RCC 7860 (cell line): ENCODE measurements around the gene OGFOD3.
"Not testable (repeated sequence)": the region's sequence is repeated elsewhere in the genome, so short reads cannot be mapped to it uniquely, and the experiment has no call there.

ENCODE experiments used
- DNase-seq: peaks from one replicate; pipeline ENCODE4 v3.0.0-alpha.2; 2015; ENCODE audit warnings: low spot score
- FAIRE-seq: peaks from 2 replicates; lab custom pipeline; 2012; peaks lifted over from hg19 to GRCh38; lab: Jason Lieb, UNC

OGFOD3 gene

DNA sequence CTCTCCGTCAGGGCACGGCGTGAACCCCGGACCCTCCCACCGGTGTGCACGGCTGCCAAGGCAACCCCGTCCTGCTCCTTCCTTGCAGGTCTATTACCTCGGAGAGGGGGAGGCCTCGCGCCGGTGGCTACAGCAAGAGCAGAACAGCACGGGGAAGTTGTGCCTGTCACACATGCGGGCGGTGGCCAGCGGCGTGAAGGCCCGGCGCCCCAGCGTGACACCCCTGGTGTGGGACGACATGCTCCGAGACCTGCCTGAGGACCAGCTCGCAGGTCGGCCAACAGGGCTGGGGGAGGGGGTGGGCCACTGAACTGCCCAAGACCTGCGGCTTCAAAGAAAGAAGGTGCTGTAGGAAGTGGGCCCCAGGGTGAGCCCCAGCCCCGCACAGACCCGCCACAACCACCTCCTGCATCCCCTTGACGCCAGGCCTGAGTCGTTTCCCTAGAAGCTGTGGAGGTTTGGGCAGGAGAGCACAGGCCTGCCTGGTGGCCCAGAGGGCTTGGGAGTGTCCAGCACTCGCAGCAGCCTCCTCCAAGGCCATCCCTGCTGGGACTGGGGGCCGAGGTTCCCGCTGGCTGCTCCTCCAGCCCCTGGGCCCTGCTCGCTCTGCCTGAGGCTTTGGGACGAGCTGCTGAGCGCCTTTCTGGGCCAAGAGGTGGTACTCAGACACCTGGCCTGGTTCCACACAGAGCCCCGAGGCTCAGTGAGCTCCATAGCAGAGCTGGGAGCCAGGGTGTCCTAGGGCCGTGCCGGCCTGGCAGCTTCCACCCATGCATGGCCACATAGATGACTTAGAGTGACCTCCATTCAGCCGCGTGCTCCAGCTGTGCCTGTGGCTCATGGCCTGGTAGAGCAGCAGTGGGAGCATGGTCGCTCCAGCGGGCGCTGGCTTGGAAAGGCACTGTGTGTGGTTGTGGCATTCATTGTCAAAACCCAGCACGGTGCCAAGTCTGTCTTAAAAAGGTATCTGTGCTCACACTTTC is 17.5 kb upstream of the OGFOD3 start:
- FAIRE-seq, result no peak

DNA sequence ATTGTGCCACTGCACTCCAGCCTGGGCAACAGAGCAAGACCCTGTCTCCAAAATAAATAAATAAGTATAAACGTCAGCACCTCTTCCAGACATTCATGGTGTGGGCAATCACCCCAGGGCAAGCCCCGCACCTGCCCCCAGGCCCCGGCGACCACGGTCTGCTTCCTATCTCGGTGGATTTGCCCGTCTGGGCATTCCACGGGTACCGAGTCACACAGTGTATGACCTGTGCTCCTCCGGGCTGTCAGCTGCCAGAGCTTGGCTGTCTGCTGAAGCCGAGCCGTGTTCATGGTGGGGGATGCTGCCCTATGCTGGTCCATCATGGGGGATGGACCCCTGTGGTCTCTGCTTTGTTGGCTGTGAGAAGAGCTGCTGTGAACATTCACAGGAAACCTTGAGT is 16.7 kb upstream of the OGFOD3 start:
- peak; percentile 66 for DNase-seq
- no peak for FAIRE-seq

More for the DNA sequence above, 17.5 kb upstream of the OGFOD3 start:
- peak; percentile 39 for DNase-seq

DNA sequence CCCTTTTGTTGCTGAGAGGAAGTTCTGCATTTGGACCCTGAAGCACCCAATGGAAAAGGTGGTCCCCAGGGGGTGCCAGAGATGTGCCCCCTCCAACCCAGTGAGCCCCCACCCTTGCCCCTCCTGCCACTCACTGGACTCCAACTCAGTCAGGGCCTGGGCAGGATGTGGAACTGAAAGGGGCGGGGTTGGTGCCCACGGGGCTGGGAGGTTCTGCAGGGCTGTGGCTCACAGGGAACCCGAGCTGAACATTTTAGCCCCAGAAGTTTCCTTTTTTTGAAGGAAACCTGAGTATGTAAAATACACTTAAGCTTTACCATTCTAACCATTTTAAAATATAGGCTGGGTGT is 15.8 kb upstream of the OGFOD3 start:
- DNase-seq, result no peak
- no peak for FAIRE-seq

DNA sequence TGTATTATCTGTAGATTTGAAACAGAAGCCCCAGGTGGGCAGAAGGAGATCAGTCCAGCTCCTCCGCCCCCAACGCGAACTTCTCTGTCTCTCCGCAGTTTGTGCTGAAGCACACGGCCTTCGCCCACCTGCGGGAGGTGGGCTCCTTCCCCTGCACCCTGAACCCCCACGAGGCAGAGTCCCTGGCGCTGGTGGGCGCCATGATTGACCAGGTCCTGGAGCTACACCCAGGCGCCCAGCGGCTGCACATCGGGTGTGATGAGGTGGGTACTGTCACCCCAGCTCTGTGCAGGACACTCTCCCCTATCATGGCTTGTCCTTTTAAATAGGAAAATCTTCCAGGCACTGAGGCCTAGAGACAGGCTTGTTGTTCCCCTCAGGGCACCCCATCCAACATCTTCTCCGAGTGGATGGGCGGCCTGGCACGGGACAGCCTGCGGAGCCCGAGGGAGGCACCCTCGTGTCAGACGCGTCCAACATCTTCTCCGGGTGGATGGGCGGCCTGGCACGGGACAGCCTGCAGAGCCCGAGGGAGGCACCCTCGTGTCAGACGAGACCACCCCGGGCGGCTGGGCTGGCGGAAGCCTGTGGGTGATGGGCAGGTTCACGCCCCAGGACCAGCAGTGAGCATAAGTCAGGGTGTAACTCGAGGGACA is 15.3 kb upstream of the OGFOD3 start:
- FAIRE-seq (no peak), DNase-seq (no peak)

DNA sequence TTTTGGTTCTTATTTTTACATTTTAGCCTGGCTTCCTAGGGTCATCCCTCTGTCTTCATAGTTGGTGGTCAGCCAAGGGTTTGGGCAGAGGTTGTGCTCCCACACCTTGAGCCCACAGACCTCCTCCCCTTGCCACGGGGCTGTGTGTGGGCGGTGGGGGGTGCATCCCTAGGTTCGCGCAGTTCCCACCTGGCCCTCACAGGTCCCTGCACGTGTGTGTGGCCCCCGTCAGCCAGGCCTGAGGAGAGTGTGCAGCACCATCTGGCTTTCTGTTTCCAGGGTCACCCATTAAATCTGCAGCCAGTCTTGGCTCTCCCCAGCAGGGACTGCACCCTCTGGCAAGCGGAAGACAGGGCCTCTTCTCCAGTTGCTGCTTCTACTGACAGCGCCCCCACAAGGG is 13.6 kb upstream of the OGFOD3 start:
- DNase-seq (no peak), FAIRE-seq (no peak)

DNA sequence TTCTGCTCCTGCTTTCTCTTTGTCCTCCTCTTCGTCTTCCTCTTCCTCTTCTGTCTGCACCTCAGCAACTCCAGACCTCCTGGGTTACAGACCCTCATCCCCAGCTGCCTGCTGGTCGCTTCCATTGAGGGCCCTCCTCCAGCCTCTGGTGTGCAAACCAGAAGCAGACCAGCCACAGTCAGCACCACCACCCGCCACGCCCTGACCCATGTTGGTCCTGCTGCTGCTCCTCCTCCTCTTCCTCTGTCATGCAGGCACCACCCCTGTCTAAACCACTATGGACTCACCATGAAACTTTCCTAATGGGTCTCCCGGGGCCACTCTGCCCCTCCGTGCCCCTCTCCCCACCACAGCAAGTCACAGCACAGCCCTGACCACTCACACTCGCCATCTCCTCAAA is 11.4 kb upstream of the OGFOD3 start:
- no peak for DNase-seq
- no peak for FAIRE-seq

DNA sequence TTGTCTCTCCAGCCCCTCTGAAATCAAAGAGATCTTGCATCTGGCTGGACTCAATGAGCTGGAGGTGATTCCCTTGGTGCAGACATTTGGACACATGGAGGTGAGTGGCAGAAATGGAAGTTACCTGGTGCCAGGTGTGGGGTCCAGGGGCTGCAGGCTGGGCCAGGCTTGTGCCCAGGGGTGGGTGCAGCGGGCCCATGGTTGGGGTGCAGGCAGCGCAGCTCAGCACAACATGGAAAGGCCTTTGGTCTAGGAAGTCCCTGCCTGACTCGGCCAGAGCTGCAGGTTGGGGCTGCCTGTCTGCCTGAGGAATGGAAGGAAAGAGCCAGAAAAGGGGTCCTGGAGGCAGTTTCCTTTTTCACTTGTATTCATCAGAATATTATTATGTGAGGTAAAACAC is 10.2 kb upstream of the OGFOD3 start:
- FAIRE-seq, result no peak
- DNase-seq, result no peak

DNA sequence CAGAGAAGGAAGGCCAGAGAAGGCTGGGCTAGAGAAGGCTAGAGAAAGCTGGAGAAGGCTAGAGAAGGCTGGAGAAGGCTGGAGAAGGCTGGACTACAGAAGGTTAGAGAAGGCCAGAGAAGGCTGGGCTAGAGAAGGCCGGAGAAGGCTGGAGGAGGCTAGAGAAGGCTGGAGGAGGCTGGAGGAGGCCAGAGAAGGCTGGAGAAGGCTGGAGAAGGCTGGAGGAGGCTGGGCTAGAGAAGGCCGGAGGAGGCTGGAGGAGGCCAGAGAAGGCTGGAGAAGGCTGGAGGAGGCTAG is 6.4 kb upstream of the OGFOD3 start:
- no peak for DNase-seq
- FAIRE-seq, result no peak

DNA sequence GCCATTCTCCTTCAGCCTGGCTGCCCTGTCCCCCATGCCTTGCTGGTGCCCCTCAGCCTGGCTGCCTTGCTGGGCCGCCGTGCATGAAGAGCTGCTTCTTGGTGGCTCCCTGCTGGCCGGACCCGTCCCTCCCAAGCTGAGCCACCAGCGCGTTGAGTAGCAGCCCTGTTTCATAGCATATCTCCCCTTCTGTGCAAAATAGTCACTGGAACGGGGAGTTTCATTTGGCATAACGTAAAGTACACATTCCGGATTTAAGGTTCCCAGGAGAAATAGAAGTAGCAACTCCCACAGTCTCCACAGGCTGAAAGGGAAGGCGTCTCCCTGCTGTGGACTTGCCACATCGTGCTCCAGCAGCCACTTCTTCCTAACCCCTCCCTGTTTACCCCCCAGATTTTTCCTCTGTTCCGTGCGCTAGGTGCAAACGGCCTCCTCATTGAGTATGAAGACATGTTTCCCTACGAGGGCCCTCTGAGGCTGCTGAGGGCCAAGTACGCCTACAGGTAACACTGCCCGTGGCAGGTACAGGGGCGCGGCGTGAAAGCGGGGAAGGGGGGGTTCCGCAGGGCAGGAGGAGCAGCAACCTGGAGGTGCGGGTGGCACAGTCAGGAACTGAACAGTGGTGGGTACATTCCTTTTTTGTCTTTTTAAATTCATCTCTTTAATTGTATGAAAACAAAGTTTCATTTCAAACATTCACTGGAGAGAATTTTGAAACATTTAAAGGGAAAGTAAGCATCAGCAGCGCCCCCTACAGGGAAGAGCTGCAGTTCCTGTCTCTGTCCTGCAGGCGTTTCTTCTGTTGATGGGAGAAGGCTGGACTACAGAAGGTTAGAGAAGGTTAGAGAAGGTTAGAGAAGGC is 5.8 kb upstream of the OGFOD3 start:
- FAIRE-seq, result no peak

DNA sequence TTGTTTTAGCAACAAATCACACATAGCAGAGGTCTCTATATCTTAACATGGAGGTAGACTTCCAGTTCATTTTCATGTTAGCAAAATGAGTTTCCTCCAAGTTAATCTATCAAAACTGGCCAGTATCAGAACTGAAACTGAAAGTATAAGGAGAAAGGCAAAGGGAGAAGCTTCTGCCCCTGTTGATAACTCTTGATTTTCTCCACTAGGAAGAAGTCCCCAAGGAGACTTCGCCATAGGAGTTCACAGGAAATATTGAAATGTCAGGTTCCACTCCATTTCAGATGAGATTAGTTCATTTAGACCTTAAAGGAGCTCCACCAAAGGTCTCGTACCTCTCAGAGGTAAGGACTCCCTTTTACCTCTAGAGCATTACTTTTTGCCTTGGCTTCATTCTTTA is 1.2 kb upstream of the OGFOD3 start:
- DNase-seq (no peak), FAIRE-seq (no peak)

More for the DNA sequence above, 5.8 kb upstream of the OGFOD3 start:
- no peak for DNase-seq

DNA sequence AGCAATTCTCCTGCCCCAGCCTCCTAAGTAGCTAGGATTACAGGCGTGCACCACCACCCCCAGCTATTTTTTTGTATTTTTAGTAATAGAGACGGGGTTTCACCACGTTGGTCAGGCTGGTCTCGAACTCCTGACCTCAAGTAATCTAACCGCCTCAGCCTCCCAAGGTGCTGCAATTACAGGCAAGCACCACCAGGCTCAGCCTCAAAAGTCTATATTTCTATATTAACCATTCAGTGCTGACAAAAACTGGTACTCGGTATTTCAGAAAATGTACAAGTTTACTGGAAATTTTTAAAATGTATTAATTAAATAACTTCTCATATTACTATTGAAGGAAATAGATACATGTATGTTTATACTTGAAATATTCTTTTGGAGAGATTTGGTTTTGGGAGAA is 1.6 kb downstream of the OGFOD3 start:
- no peak for FAIRE-seq
- DNase-seq, result no peak

DNA sequence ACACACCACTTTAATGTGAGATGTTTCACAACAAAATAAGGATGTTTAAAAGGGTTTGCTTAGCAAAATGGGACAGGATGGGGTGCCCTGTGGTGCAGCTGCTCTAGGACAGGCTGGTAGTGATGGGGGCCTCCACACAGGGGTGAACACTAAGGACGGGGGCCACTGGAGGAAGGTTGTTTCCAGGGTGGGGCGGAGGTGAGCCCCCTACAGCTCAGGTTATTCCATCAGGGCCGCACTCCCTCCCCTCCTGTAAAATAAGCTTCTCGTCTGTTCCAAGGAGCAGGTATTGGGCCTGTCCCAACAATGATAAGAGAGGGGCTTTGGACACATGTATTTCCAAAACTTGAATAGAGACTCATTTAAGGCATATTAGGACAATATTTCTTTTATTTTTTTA is 2.1 kb downstream of the OGFOD3 start:
- no peak for DNase-seq

DNA sequence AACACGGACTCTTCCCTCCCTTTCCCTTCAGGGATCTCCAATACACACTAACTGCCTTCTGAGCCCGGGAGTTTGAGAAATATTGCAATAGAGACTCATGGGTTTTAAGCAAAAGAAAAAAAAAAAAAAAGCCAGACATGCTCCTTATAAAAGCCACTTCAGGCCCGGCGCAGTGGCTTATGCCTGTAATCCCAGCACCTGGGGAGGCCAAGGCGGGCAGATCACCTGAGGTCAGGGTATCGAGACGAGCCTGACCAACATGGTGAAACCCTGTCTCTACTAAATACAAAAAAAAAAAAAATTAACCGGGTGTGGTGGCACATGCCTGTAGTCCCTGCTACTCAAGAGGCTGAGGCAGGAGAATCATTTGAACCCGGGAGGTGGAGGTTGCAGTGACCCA is 2.6 kb downstream of the OGFOD3 start:
- FAIRE-seq, result no peak

More for the DNA sequence above, 2.1 kb downstream of the OGFOD3 start:
- no peak for FAIRE-seq

DNA sequence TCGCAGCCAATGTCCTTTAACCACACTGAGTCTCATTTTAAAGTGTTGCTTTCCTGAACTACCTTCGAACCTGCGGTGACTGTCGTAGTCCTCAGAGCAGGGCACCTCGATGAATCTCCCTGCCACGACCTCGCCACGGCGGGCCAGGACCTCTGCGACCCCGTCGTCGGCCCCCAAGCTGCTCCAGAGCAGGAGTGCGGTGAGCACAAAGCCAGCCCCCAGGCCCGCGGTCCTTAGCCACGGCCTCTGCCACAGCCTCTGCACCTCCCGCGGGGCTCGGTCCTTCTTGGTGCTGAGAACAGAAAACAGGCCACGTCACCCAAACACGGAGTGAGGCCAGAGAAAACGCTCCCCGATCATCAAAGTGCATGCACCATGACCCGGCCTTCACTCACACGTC is 3.0 kb downstream of the OGFOD3 start:
- no peak for FAIRE-seq
- no peak for DNase-seq

More for the DNA sequence above, 2.6 kb downstream of the OGFOD3 start:
- DNase-seq, result no peak

DNA sequence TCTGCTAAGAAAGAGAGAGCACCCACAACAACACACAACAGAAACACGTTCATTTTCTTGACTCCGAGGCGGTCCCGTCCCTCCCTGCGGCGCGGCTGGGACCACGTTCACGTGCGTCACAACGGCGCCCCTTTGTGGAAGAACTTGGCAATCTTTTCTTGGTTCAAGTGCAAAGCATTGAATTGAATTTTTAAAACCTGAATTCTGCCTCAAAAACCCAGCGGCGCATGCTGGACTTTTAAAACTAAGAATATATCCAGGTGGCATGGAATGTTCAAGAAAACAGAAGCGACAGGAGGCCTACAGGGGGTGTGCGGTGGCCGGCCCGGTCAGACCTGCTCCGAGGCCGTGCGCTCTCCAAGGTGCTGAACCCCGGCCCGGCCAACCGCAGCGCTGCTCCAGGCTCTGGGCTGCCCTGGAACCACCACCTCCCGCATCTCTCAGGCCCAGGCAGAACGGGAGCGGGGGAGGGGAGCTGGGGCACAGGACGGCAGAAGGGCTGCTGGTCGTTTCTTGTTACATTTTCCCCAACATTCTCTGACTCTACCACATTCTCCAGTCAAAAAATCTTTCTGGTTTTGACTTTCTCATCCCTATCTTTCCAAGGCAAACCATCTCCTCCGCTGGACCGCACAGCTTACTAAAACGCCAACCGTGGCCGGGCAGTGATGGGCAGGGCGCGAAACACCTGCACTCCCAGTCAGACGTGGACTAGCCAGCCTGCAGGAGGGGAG is 3.7 kb downstream of the OGFOD3 start:
- DNase-seq (no peak), FAIRE-seq (no peak)

DNA sequence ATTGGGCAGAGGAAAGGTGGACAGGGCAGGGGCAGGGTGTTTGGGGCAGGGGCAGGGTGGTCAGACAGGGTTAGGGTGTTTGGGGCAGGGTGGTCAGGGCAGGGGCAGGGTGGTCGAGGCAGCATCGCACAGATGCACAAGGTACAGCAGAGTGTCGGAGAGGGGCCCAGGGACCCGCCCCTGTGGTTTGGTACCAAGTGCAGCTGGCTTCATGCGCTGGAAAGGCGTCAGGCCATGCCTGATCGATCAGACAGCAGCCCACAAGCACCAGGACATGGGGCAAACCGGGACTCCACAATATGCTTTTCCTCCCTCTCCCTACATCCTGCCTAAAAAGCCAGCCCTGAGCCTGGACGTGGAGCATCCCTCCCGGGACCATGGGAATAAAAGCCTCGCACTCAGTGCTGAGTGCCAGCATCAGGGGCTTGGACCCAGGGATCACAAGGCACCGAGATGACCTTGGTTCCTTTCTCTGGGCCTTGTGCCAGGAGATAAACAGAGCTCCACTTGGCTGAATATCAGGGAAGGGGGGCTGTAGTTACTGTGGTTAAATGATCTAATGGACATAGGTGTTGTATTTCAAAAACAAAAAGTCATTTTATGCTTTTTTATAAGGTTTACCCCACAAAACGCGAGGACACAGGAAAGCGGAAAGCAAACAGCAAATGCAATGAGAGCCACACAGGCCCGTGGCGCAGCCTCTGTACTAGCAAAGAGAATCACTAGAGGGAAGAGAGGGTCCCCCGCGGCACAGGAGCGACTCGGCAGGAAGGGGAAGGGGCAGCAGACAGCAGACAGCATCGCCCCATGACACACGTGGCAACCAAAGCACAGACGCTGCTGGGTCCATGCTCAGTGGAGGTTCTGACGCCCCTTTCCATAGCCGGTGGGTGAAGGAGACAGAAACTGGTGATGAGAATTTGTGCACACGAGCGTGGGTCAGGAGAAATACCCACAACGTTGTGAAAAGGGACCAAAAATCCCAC is 5.6 kb downstream of the OGFOD3 start:
- DNase-seq (no peak), FAIRE-seq (no peak)

DNA sequence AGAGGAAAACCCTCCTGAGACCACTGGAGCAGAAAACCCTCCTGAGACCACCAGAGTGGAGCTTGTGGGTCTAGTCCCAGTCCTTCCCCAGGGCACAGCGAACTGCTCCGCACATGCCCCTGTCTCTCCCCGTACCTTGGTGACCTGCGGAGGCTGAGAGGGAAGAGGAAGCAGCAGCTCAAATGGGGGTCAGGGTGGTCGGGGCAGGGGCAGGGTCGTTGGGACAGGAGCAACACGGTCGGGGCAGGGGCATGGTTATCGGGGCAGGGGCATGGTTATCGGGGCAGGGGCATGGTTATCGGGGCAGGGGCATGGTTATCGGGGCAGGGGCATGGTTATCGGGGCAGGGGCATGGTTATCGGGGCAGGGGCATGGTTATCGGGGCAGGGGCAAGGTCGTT is 6.3 kb downstream of the OGFOD3 start:
- DNase-seq, FAIRE-seq: not testable (repeated sequence)

DNA sequence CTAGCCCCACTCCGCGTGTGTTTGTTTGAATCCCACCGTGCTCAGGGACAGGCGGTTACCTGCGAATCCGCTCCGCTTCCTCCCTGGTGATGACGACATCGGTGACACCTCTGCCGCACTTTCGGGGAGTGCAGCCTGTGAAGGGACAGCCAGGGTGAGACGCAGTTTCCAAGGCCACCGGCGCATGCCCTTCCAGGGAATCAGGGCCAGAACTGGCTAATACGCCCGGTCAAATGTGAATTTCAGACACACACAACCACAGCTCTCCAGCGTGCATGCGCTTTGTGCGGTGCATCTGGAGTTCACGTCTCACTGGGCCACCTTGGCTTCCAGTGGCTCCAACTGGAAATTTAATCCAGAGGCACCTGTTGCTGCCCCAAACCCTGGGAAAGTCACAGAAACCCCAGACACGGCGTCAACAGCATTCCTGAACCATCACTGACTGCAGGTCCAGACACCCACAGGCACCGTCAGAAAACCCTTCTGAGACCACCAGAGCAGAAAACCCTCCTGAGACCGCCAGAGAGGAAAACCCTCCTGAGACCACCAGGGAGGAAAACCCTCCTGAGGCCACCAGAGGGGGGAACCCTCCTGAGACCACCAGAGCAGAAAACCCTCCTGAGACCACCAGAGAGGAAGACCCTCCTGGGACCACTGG is 6.9 kb downstream of the OGFOD3 start:
- FAIRE-seq (no peak), DNase-seq (no peak)
